H9 (cell line): ENCODE results near the gene CSNK1A1L. TPM values are rescaled to one million over a fixed set of nuclear protein-coding genes. Genes with fewer than 3 reads are reported as not detected.

Source experiments
- DNase-seq: peaks from one replicate; pipeline ENCODE4 v3.0.0-alpha.2; 2017
- H2AFZ ChIP-seq: one replicate; pipeline ENCODE4 v1.6.1; 2013; ENCODE audit warnings: mild to moderate bottlenecking, low read length, control low read depth, moderate library complexity
- H2AK5ac ChIP-seq: 2 replicates; pipeline ENCODE4 v1.6.1; 2013; ENCODE audit warnings: low read length, control low read depth, mixed read lengths; ENCODE audit not compliant: insufficient read length
- H2BK120ac ChIP-seq: one replicate; pipeline ENCODE4 v1.6.1; 2013; ENCODE audit warnings: low read depth, mild to moderate bottlenecking, low read length, control low read depth, inconsistent platforms; ENCODE audit not compliant: poor library complexity, severe bottlenecking
- H2BK12ac ChIP-seq: 2 replicates; pipeline ENCODE4 v1.6.1; 2013; ENCODE audit warnings: low read length, control low read depth, mixed read lengths, low read depth; ENCODE audit not compliant: insufficient read length
- H2BK15ac ChIP-seq: 2 replicates; pipeline ENCODE4 v1.6.1; 2013; ENCODE audit warnings: low read depth, low read length, control low read depth
- H2BK20ac ChIP-seq: one replicate; pipeline ENCODE4 v1.6.1; 2013; ENCODE audit warnings: low read depth, mild to moderate bottlenecking, low read length, control low read depth, inconsistent platforms; ENCODE audit not compliant: poor library complexity, severe bottlenecking
- H2BK5ac ChIP-seq: 2 replicates; pipeline ENCODE4 v1.6.1; 2013; ENCODE audit warnings: low read length, control low read depth, mixed read lengths; ENCODE audit not compliant: insufficient read length
- H3K14ac ChIP-seq: 2 replicates; pipeline ENCODE4 v1.6.1; 2013; ENCODE audit warnings: low read length, control low read depth; ENCODE audit not compliant: insufficient read depth
- H3K18ac ChIP-seq: 2 replicates; pipeline ENCODE4 v1.6.1; 2013; ENCODE audit warnings: low read depth, mild to moderate bottlenecking, mixed read lengths, low read length, control low read depth; ENCODE audit not compliant: insufficient read length
- H3K23ac ChIP-seq: 2 replicates; pipeline ENCODE4 v1.6.1; 2013; ENCODE audit warnings: low read length, control low read depth, mixed read lengths, low read depth; ENCODE audit not compliant: insufficient read length
- H3K23me2 ChIP-seq: 2 replicates; pipeline ENCODE4 v1.6.1; 2013; ENCODE audit warnings: low read depth, mild to moderate bottlenecking, mixed read lengths, low read length, control low read depth; ENCODE audit not compliant: insufficient read length, poor library complexity, severe bottlenecking
- H3K27ac ChIP-seq: 2 replicates; pipeline ENCODE4 v1.5.1; 2013; ENCODE audit warnings: low read length, control low read depth, mixed read lengths, low read depth; ENCODE audit not compliant: insufficient read length
- H3K27me3 ChIP-seq: 2 replicates; pipeline ENCODE4 v1.6.1; 2013; ENCODE audit warnings: low read length, control low read depth, inconsistent platforms; ENCODE audit not compliant: insufficient read depth
- H3K4ac ChIP-seq: 2 replicates; pipeline ENCODE4 v1.6.1; 2013; ENCODE audit warnings: low read depth, mild to moderate bottlenecking, control low read depth, inconsistent platforms, low read length, moderate library complexity
- H3K4me1 ChIP-seq: 2 replicates; pipeline ENCODE4 v1.6.1; 2013; ENCODE audit warnings: low read length, control low read depth, inconsistent platforms; ENCODE audit not compliant: insufficient read depth
- H3K4me2 ChIP-seq: 2 replicates; pipeline ENCODE4 v1.6.1; 2013; ENCODE audit warnings: low read length, control low read depth, mixed read lengths; ENCODE audit not compliant: insufficient read length, insufficient read depth
- H3K56ac ChIP-seq: 2 replicates; pipeline ENCODE4 v1.6.1; 2013; ENCODE audit warnings: low read depth, mild to moderate bottlenecking, mixed read lengths, low read length, control low read depth; ENCODE audit not compliant: insufficient read length
- H3K79me1 ChIP-seq: 2 replicates; pipeline ENCODE4 v1.6.1; 2013; ENCODE audit warnings: low read depth, mild to moderate bottlenecking, moderate library complexity, low read length, control low read depth, inconsistent platforms; ENCODE audit not compliant: insufficient read depth, poor library complexity, severe bottlenecking
- H3K79me2 ChIP-seq: 2 replicates; pipeline ENCODE4 v1.6.1; 2013; ENCODE audit warnings: low read length, control low read depth, inconsistent platforms; ENCODE audit not compliant: insufficient read depth
- H3K9ac ChIP-seq: 2 replicates; pipeline ENCODE4 v1.6.1; 2013; ENCODE audit warnings: low read length, control low read depth, mixed read lengths; ENCODE audit not compliant: insufficient read length; ENCODE audit errors: extremely low read depth
- H3K9me3 ChIP-seq: one replicate; pipeline ENCODE4 v1.6.1; 2013; ENCODE audit warnings: low read depth, low read length, inconsistent platforms; ENCODE audit not compliant: control insufficient read depth
- H3T11ph ChIP-seq: one replicate; pipeline ENCODE4 v1.6.1; 2013; ENCODE audit warnings: mild to moderate bottlenecking, low read length, control low read depth, inconsistent platforms
- H4K20me1 ChIP-seq: one replicate; pipeline ENCODE4 v1.6.1; 2013; ENCODE audit not compliant: control insufficient read depth, insufficient read length, insufficient read depth
- H4K5ac ChIP-seq: 2 replicates; pipeline ENCODE4 v1.6.1; 2013; ENCODE audit warnings: low read depth, mild to moderate bottlenecking, mixed read lengths, low read length, control low read depth; ENCODE audit not compliant: insufficient read length
- H4K8ac ChIP-seq: replicated peaks from 2 replicates; pipeline ENCODE4 v1.6.1; 2013; ENCODE audit warnings: low read length, control low read depth, mixed read lengths, low read depth; ENCODE audit not compliant: insufficient read length
- H4K91ac ChIP-seq: 2 replicates; pipeline ENCODE4 v1.6.1; 2013; ENCODE audit warnings: low read depth, mild to moderate bottlenecking, moderate library complexity, mixed read lengths, low read length, control low read depth; ENCODE audit not compliant: insufficient read length
- H3K27ac Mint-ChIP-seq, 3 experiments: 2 replicates in 2 of 3; 3 replicates in 1 of 3; pipeline ENCODE4 v1.8.0; 2020 to 2021; ENCODE audit warnings: mixed read lengths in 3 of 3, mild to moderate bottlenecking in 1 of 3, moderate library complexity in 1 of 3
- H3K27me3 Mint-ChIP-seq: 2 replicates; pipeline ENCODE4 v1.8.0; 2021; ENCODE audit warnings: low read depth, mild to moderate bottlenecking, moderate library complexity, mixed read lengths
- H3K36me3 Mint-ChIP-seq, 3 experiments: 2 replicates in 2 of 3; 3 replicates in 1 of 3; pipeline ENCODE4 v1.8.0; 2020 to 2021; ENCODE audit warnings: low read depth in 3 of 3, mixed read lengths in 3 of 3; ENCODE audit not compliant: insufficient read depth in 1 of 3
- H3K4me1 Mint-ChIP-seq, 2 experiments: 2 replicates each; pipeline ENCODE4 v1.8.0; 2020; ENCODE audit warnings: mixed read lengths in 2 of 2
- H3K4me3 Mint-ChIP-seq, 2 experiments: 2 replicates in 1 of 2; 3 replicates in 1 of 2; pipeline ENCODE4 v1.8.0; 2020 to 2021; ENCODE audit warnings: mild to moderate bottlenecking in 2 of 2, mixed read lengths in 2 of 2, moderate library complexity in 1 of 2
- H3K9me3 Mint-ChIP-seq, 2 experiments: 2 replicates in 1 of 2; 3 replicates in 1 of 2; pipeline ENCODE4 v1.8.0; 2020; ENCODE audit warnings: mild to moderate bottlenecking in 2 of 2, mixed read lengths in 2 of 2, moderate library complexity in 1 of 2
- WGBS: extraction: QIAGEN DNeasy Blood & Tissue Kit; methylation state at CpG from one replicate; pipeline ENCODE4 v1.1.7; 2013; ENCODE audit warnings: missing lambda C conversion rate, low lambda C conversion rate, mixed read lengths; ENCODE audit not compliant: insufficient read length; ENCODE audit errors: extremely low coverage; 5-methylcytosine and 5-hydroxymethylcytosine counted together
- total RNA-seq: library from RNA; stranded (reverse); gene quantifications from 2 replicates; pipeline ENCODE4 v1.2.1, GENCODE V29; 2021
- TF ChIP-seq, protein P1 (sequence below): fragments of 200-600 bp; sonication (generic); conservative IDR thresholded peaks from 3 replicates; pipeline ENCODE4 v1.8.0; 2021; ENCODE audit warnings: antibody characterized with exemption, mild to moderate bottlenecking

The CSNK1A1L gene
- total RNA-seq, 1 experiment from 2014 or later: not detected

DNA sequence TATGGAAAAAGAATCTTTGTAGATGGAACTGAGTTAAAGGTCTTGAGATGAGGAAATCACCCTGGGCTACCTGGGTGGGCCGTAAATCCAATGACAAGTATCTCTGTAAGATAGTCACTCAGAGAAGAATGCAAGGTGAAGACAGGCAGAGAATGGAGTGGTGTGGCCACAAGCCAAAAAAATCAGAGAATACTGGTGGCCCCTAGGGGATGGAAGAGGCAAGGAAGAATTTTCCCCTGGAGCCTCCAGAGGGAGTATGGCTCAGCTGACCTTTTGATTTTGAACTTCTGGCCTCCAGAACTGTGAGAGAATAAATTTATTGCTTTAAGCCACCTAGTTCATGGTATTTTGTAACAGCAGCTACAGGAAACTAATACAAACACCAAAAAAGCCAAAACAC, 32.7 kb upstream of the CSNK1A1L start:
- no peak overlapping the region for H4K8ac ChIP-seq
- no peaks in the 10 kb centered on the region for H3K9me3 ChIP-seq
- H2BK120ac ChIP-seq: no peak overlapping the region
- no peak overlapping the region for H3K4me3 Mint-ChIP-seq
- no peak overlapping the region for H2BK12ac ChIP-seq
- no peak overlapping the region for H2BK20ac ChIP-seq
- peak; percentile 43 for DNase-seq
- H3K27me3 ChIP-seq: no peaks in the 10 kb centered on the region
- H2BK15ac ChIP-seq: no peak overlapping the region
- H3K4ac ChIP-seq: no peak overlapping the region
- H3K4me1 ChIP-seq: no peaks in the 10 kb centered on the region
- H3K4me1 Mint-ChIP-seq: no peaks in the 10 kb centered on the region
- H3K18ac ChIP-seq: no peak overlapping the region
- no peak overlapping the region for H3T11ph ChIP-seq
- no peaks in the 10 kb centered on the region for H4K20me1 ChIP-seq
- no peaks in the 10 kb centered on the region for H3K9me3 Mint-ChIP-seq
- no peak overlapping the region for H4K91ac ChIP-seq
- H3K79me1 ChIP-seq: no peaks in the 10 kb centered on the region
- no peak overlapping the region for H3K23ac ChIP-seq
- no peaks in the 10 kb centered on the region for H3K27me3 Mint-ChIP-seq
- no peaks in the 10 kb centered on the region for H3K79me2 ChIP-seq
- H3K36me3 Mint-ChIP-seq: no peaks in the 10 kb centered on the region
- H3K14ac ChIP-seq: no peak overlapping the region
- H3K27ac ChIP-seq: no peak overlapping the region
- no peak overlapping the region for H2AK5ac ChIP-seq
- H4K5ac ChIP-seq: no peak overlapping the region
- H3K27ac Mint-ChIP-seq: no peak overlapping the region
- H3K56ac ChIP-seq: no peak overlapping the region
- no peak overlapping the region for H2BK5ac ChIP-seq
- WGBS: no CpG with 5 or more reads among the region's 1 CpG
- no peak overlapping the region for H2AFZ ChIP-seq
- TF ChIP-seq, protein P1, sequence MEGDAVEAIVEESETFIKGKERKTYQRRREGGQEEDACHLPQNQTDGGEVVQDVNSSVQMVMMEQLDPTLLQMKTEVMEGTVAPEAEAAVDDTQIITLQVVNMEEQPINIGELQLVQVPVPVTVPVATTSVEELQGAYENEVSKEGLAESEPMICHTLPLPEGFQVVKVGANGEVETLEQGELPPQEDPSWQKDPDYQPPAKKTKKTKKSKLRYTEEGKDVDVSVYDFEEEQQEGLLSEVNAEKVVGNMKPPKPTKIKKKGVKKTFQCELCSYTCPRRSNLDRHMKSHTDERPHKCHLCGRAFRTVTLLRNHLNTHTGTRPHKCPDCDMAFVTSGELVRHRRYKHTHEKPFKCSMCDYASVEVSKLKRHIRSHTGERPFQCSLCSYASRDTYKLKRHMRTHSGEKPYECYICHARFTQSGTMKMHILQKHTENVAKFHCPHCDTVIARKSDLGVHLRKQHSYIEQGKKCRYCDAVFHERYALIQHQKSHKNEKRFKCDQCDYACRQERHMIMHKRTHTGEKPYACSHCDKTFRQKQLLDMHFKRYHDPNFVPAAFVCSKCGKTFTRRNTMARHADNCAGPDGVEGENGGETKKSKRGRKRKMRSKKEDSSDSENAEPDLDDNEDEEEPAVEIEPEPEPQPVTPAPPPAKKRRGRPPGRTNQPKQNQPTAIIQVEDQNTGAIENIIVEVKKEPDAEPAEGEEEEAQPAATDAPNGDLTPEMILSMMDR: peak; percentile 63
- H3K4me2 ChIP-seq: no peak overlapping the region
- H3K9ac ChIP-seq: no peak overlapping the region
- no peaks in the 10 kb centered on the region for H3K23me2 ChIP-seq
